NK-92 treated with Interleukin-12 subunit alpha and Interleukin-12 subunit beta, amount 100 ng/mL, for 24 hours (cell line): Measurements from ENCODE around the gene CLBA1.
"Not testable (repeated sequence)": the region's sequence is repeated elsewhere in the genome, so short reads cannot be mapped to it uniquely, and the experiment has no call there.

Experiments
- DNase-seq: peaks from one replicate; lab custom pipeline; 2025; lab: John Stamatoyannopoulos, UW

The CLBA1 gene

DNA sequence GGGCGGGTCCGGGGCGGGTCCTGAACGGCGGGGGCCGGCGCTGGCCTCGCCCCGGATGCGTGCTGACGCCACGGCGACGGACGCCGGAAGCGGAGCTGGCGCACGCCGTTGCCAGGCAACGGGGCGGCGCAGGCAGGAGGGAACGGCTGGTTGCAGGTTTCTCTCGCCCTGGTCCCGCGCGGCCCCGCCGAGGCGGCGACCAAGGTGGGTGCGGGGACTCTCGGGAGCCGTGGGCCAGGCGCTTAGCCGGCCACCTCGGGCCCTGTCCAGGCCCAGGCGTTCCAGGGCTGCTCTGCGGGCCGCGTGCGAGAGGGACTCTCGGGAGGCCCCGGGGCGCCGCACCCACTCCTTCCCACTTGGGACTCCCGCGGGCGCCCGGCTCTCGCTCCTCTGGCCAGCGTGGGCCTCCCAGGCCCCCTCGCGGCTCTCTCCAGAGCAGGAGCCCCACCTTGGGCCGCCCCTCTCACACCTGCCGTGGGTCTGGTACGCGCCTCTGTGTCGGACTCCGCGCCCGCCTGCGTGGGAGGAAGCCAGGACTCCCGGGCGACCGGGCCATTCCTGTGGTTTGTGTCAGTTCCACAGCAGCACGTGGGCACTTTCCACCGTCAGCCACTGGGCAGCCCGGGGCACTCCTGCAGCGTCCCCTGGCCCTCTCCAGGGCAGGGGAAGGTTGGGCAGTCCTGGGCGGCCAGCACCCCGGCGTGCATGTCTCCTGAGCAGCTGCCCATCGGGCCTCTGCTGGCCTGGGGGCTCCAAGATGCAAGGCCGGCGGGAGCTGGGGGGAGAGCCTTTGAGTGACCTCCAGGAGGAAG lies at the start of gene CLBA1:
Gene CLBA1, plus strand, starts transcription at position 114 of the 812 bp plus-strand sequence. Its CDS starts 644 bp downstream, at position 758.
- peak; percentile 75 for DNase-seq

- DNase-seq = no peak
These were observed 49.6 kb upstream of the CLBA1 start for GRCh38 chr14:104935955-104936354.

GRCh38 chr14:104936361-104937155 lies 49.0 kb upstream of the CLBA1 start:
- no peak for DNase-seq

- no peak for DNase-seq
These were observed 48.4 kb upstream of the CLBA1 start for GRCh38 chr14:104937161-104937560.

- DNase-seq = no peak
These were observed 47.8 kb upstream of the CLBA1 start for GRCh38 chr14:104937694-104938365.

GRCh38 chr14:104938436-104938835 lies 47.2 kb upstream of the CLBA1 start:
- DNase-seq = no peak

- no peak for DNase-seq
These were observed 46.6 kb upstream of the CLBA1 start for GRCh38 chr14:104938960-104939359.

DNA sequence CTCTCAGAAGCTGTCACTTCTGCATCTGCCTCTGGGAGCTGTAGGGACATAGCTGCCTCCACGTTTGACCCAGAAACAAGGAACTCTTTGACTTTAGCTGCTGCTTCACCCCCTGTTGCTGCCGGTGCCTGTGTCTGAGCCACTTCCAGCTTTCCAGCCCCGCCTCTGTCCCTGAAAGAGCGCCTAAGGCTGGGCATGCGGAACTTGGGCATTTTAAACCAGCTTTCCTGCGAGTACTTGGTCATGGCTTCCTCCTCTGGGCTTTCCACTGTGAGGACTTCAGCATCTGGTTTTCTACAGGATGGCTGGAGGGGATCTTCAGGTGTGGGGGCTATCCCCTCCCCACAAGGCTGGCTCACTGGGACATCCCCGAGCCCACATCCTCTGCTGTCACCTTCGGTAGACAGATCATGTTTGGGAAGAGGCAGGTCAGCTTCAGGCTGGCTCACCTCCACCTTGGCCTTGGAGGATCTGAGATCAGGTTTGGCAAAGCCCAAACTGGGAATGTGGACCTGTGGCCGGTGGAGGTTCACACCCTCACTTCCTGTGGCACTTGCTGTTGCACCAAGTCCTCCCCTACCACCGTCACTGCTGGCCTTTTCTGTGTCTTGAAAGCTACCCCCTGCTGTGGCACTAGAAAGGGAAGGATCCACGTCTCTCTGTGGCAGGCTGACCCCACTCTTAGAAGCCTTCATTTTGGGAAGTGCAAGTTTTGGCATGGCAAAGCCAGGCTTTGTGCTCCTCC lies 45.8 kb upstream of the CLBA1 start:
- DNase-seq = no peak

DNA sequence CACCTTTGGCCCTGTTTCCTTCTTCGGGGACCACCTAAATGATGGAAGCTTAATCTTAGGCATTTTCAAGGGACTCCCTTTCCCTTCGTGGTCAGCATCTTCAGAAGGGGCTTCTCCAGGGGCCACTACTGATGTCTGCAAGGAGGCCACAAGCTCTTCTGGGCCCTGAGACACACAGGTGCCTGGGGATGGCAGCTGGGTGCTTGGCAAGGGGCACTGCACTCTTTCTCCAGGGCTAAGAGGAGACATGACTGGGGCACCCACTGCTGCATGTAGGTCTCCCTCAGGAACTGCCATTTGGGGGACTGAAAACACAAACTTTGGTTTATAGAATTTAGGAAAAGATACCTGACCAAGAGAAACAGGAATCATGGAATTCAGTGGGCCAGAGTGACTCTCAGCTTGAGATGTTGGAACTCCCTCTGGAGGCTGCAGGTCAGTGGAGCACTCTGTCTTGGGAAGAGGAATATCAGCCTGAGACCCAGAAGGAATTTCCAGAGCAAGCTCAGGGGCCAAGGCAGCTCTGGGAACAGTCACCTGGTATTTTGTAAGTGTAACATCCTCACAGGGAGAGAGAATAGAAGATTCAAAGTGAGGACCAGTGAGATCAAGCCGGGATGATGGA lies 45.0 kb upstream of the CLBA1 start:
- DNase-seq = no peak

DNA sequence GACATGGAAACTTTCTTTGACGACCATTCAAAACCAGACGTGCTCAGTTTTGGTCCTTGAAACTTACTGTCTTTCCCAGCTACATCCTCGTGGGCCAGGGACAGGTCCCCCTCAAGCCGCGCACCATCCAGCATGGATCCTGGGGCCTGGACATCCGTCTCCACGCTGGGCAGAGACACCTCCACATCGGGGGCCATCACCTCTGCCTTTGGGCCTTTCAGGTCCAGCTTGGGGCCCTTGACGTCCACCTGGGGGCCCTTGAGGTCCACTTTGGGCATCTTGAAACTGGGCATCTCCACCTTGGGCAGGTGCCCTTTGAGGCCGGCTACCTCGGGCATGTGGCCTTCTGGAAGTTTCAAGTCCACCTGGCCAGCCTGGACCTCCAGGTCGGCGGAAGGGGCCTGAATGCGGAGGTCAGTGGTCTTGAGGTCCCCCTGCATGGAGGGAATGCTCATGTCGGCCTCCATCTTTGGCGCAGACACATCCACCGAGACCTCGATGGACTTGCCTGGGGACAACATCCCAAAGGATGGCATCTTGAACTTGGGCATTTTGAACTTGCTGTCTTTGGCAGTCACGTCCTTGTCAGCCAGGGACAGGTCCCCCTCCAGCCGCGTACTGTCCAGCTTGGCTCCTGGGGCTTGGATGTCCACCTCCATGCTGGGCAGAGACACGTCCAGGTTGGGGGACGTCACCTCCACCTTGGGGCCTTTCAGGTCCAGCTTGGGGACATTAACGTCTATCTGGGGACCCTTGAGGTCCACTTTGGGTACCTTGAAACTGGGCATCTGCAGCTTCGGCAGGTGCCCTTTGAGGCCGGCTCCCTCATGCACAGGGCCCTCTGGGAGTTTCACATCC lies 43.9 kb upstream of the CLBA1 start:
- DNase-seq = no peak

DNA sequence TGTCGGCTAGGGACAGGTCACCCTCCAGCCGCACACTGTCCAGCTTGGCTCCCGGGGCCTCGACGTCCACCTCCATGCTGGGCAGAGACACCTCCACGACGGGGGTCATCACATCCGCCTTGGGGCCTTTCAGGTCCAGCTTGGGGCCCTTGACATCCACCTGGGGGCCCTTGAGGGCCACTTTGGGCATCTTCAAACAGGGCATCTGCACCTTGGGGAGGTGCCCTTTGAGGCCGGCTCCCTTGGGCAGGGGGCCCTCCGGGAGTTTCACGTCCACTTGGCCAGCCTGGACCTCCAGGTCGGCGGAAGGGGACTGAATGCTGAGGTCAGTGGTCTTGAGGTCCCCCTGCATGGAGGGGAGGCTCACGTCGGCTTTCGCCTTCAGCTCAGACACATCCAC lies 43.0 kb upstream of the CLBA1 start:
- DNase-seq = no peak

DNA sequence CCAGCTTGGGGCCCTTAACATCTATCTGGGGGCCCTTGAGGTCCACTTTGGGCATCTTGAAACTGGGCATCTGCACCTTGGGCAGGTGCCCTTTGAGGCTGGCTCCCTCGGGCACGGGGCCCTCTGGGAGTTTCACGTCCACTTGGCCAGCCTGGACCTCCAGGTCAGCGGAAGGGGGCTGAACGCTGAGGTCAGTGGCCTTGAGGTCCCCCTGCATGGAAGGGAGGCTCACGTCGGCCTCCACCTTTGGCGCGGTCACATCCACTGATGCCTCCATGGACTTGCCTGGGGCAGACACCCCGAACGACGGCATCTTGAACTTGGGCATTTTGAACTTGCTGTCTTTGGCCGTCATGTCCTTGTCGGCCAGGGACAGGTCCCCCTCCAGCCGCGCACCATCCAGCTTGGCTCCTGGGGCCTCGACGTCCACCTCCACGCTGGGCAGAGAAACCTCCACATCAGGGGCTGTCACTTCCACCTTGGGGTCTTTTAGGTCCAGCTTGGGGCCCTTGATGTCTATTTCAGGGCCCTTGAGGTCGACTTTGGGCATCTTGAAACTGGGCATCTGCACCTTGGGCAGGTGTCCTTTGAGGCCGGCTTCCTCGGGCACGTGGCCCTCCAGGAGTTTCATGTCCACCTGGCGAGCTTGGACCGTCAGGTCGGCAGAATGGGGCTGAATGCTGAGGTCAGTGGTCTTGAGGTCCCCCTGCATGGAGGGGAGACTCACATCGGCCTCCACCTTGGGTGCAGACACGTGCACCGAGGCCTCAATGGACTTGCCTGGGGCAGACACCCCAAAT lies 42.2 kb upstream of the CLBA1 start:
- not testable (repeated sequence) for DNase-seq

DNA sequence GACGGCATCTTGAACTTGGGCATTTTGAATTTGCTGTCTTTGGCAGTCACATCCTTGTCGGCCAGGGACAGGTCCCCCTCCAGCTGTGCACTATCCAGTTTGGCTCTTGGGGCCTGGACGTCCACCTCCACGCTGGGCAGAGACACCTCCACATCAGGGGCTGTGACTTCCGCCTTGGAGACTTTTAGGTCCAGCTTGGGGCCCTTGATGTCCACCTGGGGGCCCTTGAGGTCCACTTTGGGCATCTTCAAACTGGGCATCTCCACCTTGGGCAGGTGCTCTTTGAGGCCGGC lies 41.6 kb upstream of the CLBA1 start:
- DNase-seq = not testable (repeated sequence)

GRCh38 chr14:104944436-104945205 lies 41.0 kb upstream of the CLBA1 start:
- not testable (repeated sequence) for DNase-seq

- DNase-seq = not testable (repeated sequence)
These were observed 40.3 kb upstream of the CLBA1 start for GRCh38 chr14:104945266-104945665.

DNA sequence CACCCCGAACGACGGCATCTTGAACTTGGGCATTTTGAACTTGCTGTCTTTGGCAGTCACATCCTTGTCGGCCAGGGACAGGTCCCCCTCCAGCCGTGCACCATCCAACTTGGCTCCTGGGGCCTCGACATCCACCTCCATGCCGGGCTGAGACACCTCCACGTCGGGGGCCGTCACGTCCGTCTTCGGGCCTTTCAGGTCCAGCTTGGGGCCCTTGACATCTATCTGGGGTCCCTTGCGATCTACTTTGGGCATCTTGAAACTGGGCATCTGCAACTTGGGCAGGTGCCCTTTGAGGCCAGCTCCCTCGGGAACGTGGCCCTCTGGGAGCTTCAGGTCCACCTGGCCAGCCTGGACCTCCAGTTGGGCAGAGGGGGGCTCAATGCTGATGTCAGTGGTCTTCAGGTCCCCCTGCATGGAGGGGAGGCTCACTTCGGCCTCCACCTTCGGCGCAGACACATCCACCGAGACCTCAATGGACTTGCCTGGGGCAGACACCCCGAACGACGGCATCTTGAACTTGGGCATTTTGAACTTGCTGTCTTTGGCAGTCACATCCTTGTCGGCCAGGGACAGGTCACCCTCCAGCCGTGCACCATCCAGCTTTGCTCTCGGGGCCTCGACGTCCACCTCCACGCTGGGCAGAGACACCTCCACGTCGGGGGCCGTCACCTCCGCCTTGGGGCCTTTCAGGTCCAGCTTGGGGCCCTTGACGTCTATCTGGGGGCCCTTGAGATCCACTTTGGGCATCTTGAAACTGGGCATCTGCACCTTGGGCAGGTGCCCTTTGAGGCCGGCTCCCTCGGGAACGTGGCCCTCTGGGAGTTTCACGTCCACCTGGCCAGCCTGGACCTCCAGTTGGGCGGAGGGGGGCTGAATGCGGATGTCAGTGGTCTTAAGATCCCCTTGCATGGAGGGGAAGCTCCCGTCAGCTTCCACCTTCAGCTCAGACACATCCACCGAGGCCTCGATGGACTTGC lies 39.3 kb upstream of the CLBA1 start:
- DNase-seq = not testable (repeated sequence)

GRCh38 chr14:104947201-104947600 lies 38.4 kb upstream of the CLBA1 start:
- DNase-seq = not testable (repeated sequence)
